Motor neuron (in vitro differentiated cells): ENCODE results near the gene SIRT6. TPM values are rescaled to one million over a fixed set of nuclear protein-coding genes. Genes with fewer than 3 reads are reported as not detected.
"Not testable (repeated sequence)": the region's sequence is repeated elsewhere in the genome, so short reads cannot be mapped to it uniquely, and the experiment has no call there.

Experiments used
- ATAC-seq, 8 experiments: fragments of 200-7000 bp; cut with Tn5 transposase; replicated peaks in 6 of 8; 2 replicates each; pipeline ENCODE4 v1.8.0; 2021; ENCODE audit warnings: mild to moderate bottlenecking in 8 of 8, moderate library complexity in 8 of 8
- H3K27ac ChIP-seq, 2 donors: fragments of 250-450 bp; sonication (Bioruptor Pico); 2 replicates each; pipeline ENCODE4 v1.9.0; 2021; ENCODE audit warnings: antibody characterized with exemption in 2 of 2, mild to moderate bottlenecking in 2 of 2, moderate library complexity in 1 of 2
- H3K4me1 ChIP-seq, 2 donors: fragments of 250-450 bp; sonication (Bioruptor Pico); replicated peaks in 1 of 2; 2 replicates each; pipeline ENCODE4 v1.6.1; 2021; ENCODE audit warnings: antibody characterized with exemption in 2 of 2, mild to moderate bottlenecking in 2 of 2, moderate library complexity in 1 of 2
- H3K4me3 ChIP-seq, 5 donors: fragments of 250-450 bp; sonication (Bioruptor Pico); 2 replicates each; pipeline ENCODE4 v1.9.0; 2021; ENCODE audit warnings: antibody characterized with exemption in 5 of 5, mild to moderate bottlenecking in 5 of 5, moderate library complexity in 4 of 5
- WGBS, 10 experiments: fragments of 450-650 bp; shearing (Covaris generic); methylation state at CpG; one replicate each; pipeline ENCODE4 v1.0.0; 2022; 5-methylcytosine and 5-hydroxymethylcytosine counted together
- in situ Hi-C, 9 experiments: fragments of 400-800 bp; cut with MboI; loops; one replicate each; pipeline ENCODE4 v1.15.0; 2021; ENCODE audit warnings: low sequenced_read_pairs in 9 of 9, low pct_unique_long_range_greater_than_20kb in 2 of 9; ENCODE audit not compliant: unreplicated experiment in 9 of 9
- total RNA-seq, 8 experiments: library from RNA; unstranded; fragments of 300-600 nt; gene quantifications; 2 replicates each; pipeline versions ENCODE4 v1.2.3 to v1.2.4, GENCODE V29; 2022

The SIRT6 gene
- total RNA-seq = 10 to 100 TPM; 20.7 to 30.7 (median 22.4) TPM

- peak within 1 kb of the TSS; percentile 74 to 95 for H3K27ac ChIP-seq
These were observed at the start of gene SIRT6, which contains the start of gene ANKRD24 for GRCh38 chr19:4182084-4182810. Gene SIRT6, minus strand, starts transcription at chr19:4182563. Its CDS starts 24 bp downstream, at chr19:4182539. Gene ANKRD24, plus strand, starts transcription at chr19:4182689. Its CDS starts 3,737 bp downstream, at chr19:4186426.

GRCh38 chr19:4232139-4232538 lies 49.8 kb upstream of the SIRT6 start:
- in situ Hi-C loops, H3K4me1 ChIP-seq, H3K27ac ChIP-seq, ATAC-seq, H3K4me3 ChIP-seq: not testable (repeated sequence)
- WGBS, 10 experiments = 52 to 80% (median 65%) methylated on average over 2 to 5 of the region's 5 CpGs; no CpG with 5 or more reads in 1 of the 10 experiments

More at GRCh38 chr19:4182084-4182810, at the start of gene SIRT6, which contains the start of gene ANKRD24:
- H3K4me1 ChIP-seq = peaks cover 0 to 14% of the 10 kb centered on the region in 2 donors
- peak within 1 kb of the TSS; percentile 86 to 100 (median 96) for H3K4me3 ChIP-seq
- peak; percentile 80 to 96 (median 88) for ATAC-seq
- WGBS, 10 experiments = 0 to 6% methylated on average over 2 to 9 of the region's 58 CpGs; no CpG with 5 or more reads in 8 of the 10 experiments
- in situ Hi-C loops = no loop called here

- in situ Hi-C loops, H3K4me1 ChIP-seq, H3K27ac ChIP-seq, H3K4me3 ChIP-seq, ATAC-seq: not testable (repeated sequence)
- WGBS, 10 experiments = 60 to 94% (median 85%) methylated on average over 1 to 5 of the region's 6 CpGs; no CpG with 5 or more reads in 4 of the 10 experiments
These were observed 49.2 kb upstream of the SIRT6 start for GRCh38 chr19:4231521-4231920.

GRCh38 chr19:4230237-4230636 lies 47.9 kb upstream of the SIRT6 start:
- H3K4me1 ChIP-seq, ATAC-seq, in situ Hi-C loops, H3K27ac ChIP-seq, H3K4me3 ChIP-seq: not testable (repeated sequence)
- 65 to 100% (median 76%) methylated on average over 1 to 5 of the region's 6 CpGs; no CpG with 5 or more reads in 6 of the 10 experiments for WGBS, 10 experiments

GRCh38 chr19:4229179-4229931 lies 47.0 kb upstream of the SIRT6 start, which contains the start of gene EBI3:
Gene EBI3, plus strand, starts transcription at chr19:4229523. Its CDS starts 28 bp downstream, at chr19:4229551.
- Histone ChIP-seq H3K4me1 (no peaks in the 10 kb centered on the region), H3K4me3 (no peak within 1 kb of the TSS), H3K27ac (no peak within 1 kb of the TSS)
- WGBS, 10 experiments = 0 to 83% (median 53%) methylated on average over 1 to 3 of the region's 19 CpGs; no CpG with 5 or more reads in 5 of the 10 experiments
- in situ Hi-C loops = no loop called here
- peak; percentile 15 to 74 (median 48) for ATAC-seq

GRCh38 chr19:4228765-4229178 lies 46.4 kb upstream of the SIRT6 start:
- 1 to 90% (median 55%) methylated on average over 1 to 2 of the region's 2 CpGs; no CpG with 5 or more reads in 1 of the 10 experiments for WGBS, 10 experiments
- no peak for ATAC-seq
- Histone ChIP-seq H3K27ac (no peak overlapping the region), H3K4me1 (no peaks in the 10 kb centered on the region), H3K4me3 (no peak overlapping the region)
- in situ Hi-C loops = no loop called here

- H3K4me1 ChIP-seq = no peaks in the 10 kb centered on the region
- H3K4me3 ChIP-seq = no peak overlapping the region
- no peak overlapping the region for H3K27ac ChIP-seq
- no peak for ATAC-seq
- in situ Hi-C loops = no loop called here
These were observed 45.4 kb upstream of the SIRT6 start for GRCh38 chr19:4227771-4228170.

- in situ Hi-C loops = no loop called here
- Histone ChIP-seq H3K4me3 (no peak overlapping the region), H3K27ac (no peak overlapping the region), H3K4me1 (no peaks in the 10 kb centered on the region)
- ATAC-seq = no peak
- WGBS, 10 experiments = 80% methylated on average over 1 to 2 of the region's 8 CpGs; no CpG with 5 or more reads in 7 of the 10 experiments
These were observed 43.5 kb upstream of the SIRT6 start for GRCh38 chr19:4225885-4226284.

GRCh38 chr19:4224470-4224869 lies 42.1 kb upstream of the SIRT6 start:
- in situ Hi-C loops = loop anchor here in 2 of 9 experiments (25.0 kb wide), 1 partner anchor 562 kb away; no protein-coding TSS in a partner anchor
- peak; percentile 9 to 58 (median 36) for ATAC-seq
- no peak overlapping the region for H3K27ac ChIP-seq
- no peak overlapping the region for H3K4me3 ChIP-seq
- no peaks in the 10 kb centered on the region for H3K4me1 ChIP-seq
- 0 to 51% (median 20%) methylated on average over 1 to 7 of the region's 15 CpGs; no CpG with 5 or more reads in 5 of the 10 experiments for WGBS, 10 experiments

- no peak overlapping the region for H3K27ac ChIP-seq
- no peak overlapping the region for H3K4me3 ChIP-seq
- H3K4me1 ChIP-seq = no peaks in the 10 kb centered on the region
- 74 to 100% (median 85%) methylated on average over 2 to 6 of the region's 7 CpGs; no CpG with 5 or more reads in 4 of the 10 experiments for WGBS, 10 experiments
- no peak for ATAC-seq
- in situ Hi-C loops = loop anchor here in 2 of 9 experiments (25.0 kb wide), 1 partner anchor 558 kb away; no protein-coding TSS in a partner anchor
These were observed 37.8 kb upstream of the SIRT6 start for GRCh38 chr19:4220188-4220587.

GRCh38 chr19:4218523-4218922 lies 36.2 kb upstream of the SIRT6 start:
- not testable (repeated sequence) for ATAC-seq, H3K27ac ChIP-seq, H3K4me1 ChIP-seq, H3K4me3 ChIP-seq
- 100% methylated on average over 1 of the region's 1 CpG; no CpG with 5 or more reads in 7 of the 10 experiments for WGBS, 10 experiments
- in situ Hi-C loops = loop anchor here in 2 of 9 experiments (25.0 kb wide), 1 partner anchor 556 kb away; no protein-coding TSS in a partner anchor

GRCh38 chr19:4217429-4218264 lies 35.3 kb upstream of the SIRT6 start:
- Histone ChIP-seq H3K4me1 (no peaks in the 10 kb centered on the region), H3K4me3 (no peak overlapping the region), H3K27ac (no peak overlapping the region)
- 84 to 100% (median 91%) methylated on average over 1 to 21 of the region's 81 CpGs; no CpG with 5 or more reads in 4 of the 10 experiments for WGBS, 10 experiments
- in situ Hi-C loops = loop anchor here in 2 of 9 experiments (25.0 kb wide), 1 partner anchor 555 kb away; no protein-coding TSS in a partner anchor
- ATAC-seq = peak in 4 of 8 experiments; percentile 14 to 25 (median 22)
